Measurements from ENCODE around the gene ZFAND2B.

ZFAND2B gene

DNA sequence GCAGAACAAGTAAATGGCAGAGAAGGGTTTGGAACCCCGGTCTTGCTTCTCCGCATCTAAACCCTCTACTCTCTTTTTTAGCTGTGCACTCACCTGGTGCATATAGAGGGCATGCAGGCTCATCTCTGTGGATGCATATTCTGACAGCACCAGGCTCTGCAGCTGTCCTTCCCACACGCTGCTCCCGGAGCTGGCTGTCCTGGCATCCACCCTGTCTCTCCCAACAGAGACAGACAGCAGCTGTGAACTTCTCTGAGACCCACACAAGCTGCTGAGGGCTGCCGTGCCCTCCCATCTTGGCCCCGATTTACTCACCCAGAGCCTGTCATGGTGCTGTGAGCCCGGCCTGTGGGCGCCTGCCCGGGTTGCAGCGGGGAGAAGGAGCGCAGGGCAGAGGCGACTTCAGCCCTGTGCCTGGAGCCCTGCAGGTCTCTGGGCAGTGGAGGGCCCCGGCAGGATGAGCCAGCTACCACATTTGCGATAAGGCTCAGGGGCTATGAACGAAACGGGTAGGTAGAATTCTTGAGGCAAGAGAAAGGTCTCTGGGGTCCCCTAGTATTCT, 15.5 kb downstream of the ZFAND2B start:
- DNase-seq, result no peak

DNA sequence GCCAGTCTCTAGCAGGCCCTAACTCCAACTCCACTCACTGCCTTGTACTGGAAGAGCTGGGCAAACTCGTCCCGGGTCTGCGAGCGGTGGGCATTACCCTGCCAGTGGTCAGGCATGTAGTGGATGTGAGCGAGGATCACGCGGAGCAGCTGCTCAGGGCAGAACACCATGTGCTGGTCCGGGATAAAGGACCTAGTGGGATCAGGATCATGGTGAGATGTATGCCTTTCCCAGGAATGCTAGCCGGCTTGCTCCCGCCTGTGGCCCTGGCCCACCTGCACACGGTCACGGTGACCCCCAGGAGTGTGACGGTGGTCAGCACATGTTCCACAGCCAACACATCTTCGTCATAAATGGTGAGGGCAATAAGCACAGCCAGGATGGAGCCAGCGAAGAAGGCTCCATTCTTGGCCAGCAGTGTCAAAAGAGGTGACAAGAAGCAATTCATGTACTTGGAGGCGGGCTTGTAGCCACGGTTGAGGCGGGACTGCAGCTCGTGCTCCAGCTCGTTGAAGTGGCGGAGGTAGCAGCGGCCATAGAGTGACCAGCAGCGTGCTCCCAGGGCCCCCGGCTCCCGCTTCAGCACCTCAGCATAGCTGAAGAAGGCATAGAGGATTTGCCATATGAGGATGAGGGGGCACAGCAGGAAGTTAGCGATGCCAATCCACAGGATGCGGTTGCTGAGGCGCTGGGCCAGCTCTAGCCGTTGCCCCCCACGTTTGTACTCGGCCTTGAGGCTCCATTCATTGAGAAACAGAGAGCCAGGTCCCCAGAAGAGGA, 17.4 kb downstream of the ZFAND2B start:
- DNase-seq, result no peak

DNA sequence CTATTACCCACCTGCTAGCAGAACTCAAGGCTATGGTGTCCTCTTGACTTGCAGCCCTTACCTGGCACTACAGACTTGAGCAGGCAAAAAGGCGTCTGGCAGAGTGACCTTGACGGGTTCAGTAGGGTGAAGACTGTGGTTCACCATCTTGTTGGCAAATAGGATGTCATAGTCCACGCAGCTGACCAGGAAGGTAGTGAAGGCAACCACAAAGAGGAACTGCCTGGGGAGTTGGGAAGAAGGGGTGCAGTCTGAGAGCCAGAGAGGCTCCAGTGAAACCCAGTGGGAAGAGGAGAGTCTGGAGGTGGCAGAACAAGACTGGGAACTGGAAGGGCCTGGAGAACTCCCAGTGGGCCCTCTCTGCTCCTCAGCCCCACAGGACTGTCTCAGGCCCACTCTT, 18.8 kb downstream of the ZFAND2B start:
- no peak for DNase-seq

DNA sequence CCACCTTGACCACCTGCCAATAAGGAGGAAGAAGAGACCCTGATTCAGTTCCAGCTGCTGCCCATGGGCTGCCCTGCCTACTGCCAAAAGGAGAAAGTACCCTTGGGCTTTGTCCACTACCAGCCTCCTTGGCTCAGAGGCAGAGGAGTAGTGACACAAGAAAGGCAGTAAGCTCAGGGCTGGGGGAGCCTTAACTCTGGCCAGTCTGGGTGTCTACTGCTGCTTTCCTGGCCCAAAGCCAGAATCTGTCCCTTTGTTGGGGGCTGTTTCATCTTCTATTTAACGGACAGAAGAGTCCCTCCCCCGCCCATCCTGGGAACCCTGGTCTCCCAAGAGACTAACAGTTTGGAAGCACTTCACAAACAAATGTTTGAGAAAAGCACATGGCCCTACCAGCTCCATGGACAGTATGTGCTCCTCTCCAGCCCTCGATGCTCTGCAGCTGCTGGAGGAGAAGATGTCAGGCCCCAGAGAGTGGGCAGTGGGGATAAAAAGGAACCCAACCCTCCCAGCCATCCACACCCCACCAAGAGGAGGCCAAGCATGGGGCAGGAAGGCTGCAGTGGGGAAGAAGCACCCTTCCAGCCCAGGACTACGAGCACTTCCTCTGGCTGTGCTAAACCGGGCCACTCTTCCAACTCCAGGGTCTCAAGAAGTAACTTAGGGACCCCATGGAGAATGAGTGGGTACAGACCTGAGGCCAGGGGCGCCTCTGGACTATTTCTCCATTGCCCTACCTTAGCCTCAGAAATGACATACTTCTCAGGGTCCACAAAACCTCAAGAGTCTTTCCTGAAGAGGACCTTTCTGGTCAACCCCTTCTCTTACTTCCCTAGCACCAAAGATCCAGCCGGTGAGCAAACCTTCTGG, 21.7 kb downstream of the ZFAND2B start:
- DNase-seq, result no peak

DNA sequence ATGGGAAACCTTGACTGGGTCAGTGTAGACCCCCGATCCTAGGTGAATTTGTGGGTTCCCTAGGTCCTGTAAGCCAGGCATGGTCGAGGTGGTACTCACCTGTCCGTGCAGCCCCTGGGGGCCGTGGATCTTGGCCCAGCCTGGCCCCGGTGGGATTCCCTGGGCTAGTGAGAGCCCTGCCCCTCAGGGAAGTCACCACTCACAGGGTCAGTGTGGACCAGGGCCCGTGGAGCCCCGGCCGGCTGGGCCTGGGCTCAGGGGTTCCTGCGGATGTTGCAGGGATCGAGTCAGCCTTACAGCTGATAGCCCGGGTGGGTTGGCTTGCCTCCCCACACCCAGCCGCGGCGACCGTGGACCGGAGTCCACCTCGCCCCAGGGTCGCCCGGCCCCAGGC, 22.3 kb downstream of the ZFAND2B start:
- no peak for DNase-seq

DNA sequence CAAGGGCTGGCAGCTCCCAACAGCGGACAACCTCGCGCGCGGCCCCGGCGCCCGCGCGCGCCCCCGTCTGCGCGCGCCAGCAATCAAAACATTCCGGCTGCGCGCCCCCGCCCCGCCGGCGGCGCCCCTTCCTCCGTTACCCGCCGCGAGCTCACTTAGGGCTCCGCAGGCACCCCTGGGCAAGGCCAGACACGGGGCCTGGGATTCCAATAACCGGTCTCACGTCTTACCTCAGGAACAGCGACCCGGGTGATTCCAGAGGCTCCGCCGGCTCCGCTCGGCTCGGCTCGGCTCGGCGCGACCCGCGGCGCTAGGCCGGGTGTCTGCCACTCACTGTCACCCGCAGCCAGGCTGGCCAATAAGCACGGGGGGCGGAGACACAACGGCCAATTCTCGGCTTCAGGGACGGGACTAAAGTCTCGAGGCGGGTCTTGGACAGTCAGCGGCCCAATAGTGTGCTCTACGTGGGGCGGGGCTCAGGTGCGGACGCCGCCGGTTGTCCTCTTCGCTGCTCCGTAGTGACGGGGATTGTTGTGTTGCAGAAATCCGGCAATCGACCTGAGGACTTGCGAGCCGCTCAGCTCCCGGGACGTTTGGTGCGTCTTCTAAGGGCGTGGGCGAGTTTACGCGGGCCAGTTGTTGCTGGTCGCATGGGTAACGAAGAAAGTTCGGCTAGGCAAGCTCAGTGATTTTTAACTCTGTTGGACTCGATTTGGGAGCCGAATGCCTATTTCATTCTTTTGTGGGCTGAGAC, 22.9 kb downstream of the ZFAND2B start, which contains the start of the genes ANKZF1 and ATG9A:
Gene ANKZF1 (plus strand): TSS at position 502 of the 754 bp plus-strand sequence. CDS start 452 bp downstream, outside the sequence.
Gene ATG9A (minus strand): TSS at position 332 of the 754 bp plus-strand sequence. CDS start 1,612 bp downstream, outside the sequence.
- peak; percentile 98 for DNase-seq

DNA sequence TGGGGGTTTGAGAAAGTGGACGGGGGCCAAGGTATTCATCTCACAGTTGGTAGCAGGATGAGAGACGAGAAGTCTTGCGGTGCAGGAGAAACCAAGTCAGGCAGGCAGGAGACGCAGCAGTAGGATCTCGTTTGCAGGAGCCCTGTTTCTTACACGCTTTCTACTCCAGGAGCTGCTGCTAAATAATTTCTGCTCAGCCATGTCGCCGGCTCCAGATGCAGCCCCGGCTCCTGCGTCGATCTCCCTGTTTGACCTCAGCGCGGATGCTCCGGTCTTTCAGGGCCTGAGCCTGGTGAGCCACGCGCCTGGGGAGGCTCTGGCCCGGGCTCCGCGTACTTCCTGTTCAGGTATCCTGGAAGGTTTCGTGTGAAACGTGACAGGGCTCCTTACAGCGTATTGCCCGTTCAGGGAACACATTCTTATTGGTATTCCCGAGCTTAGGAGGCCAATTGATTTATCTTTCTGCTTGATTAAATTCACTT, 23.5 kb downstream of the ZFAND2B start:
- peak; percentile 16 for DNase-seq

DNA sequence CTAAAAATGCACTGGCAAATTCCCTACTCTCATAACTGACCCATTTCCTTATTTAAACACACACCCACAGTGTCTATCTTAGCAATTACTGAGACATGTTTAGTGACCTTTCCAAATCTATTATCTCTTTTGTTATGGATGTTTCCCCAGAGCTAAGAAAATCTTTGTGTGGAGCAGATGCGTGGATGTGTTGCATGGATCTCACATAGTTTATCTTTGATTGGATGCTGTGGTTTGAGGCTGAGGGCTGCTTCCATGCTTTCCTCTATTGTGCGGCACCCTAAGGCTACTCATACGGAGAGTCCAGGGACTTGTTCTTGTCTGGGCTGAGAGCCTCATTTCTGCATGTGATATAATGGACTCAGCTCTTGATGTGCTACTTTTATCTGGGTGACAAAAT, 27.7 kb downstream of the ZFAND2B start:
- DNase-seq, result no peak

DNA sequence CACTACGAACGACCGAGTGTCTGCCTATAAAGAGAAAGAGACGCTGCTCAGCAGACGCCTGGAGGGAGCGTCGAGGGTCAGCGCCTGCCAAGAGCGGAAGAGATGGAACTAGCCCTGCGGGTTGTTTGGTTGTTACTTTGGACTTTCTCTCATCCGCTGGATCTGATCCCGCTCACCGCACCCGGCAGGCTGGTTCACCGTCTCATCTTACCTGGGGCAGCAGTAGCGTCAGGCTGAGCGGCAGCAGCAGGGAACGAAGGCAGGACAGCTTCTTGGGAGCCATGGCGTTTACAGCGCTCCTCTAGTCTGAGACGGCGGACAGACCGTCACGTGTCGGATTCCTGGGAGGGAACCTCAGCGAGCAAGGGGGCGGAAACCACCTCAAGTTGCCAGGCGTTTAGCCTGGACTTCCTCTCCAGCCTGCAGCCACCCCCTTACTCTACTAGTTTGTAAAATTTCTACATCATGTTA, 36.7 kb downstream of the ZFAND2B start:
- DNase-seq, result no peak

DNA sequence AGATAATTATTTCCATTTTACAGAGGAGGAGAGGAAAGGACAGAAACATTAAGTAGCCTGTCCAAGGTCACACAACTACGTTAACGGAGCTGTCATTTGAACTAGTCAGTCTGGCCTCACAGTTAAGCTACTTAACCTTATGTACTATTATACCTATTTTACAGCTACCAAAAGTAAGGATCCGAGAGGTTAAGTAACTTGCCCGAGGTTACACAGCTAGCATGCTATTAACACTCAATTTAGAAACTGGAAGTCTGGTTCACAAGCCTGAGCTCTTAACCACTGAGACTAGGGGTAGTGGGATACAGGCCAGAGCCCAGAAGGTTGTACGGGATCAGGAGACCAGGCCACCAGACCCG, 38.2 kb downstream of the ZFAND2B start:
- DNase-seq, result no peak

DNA sequence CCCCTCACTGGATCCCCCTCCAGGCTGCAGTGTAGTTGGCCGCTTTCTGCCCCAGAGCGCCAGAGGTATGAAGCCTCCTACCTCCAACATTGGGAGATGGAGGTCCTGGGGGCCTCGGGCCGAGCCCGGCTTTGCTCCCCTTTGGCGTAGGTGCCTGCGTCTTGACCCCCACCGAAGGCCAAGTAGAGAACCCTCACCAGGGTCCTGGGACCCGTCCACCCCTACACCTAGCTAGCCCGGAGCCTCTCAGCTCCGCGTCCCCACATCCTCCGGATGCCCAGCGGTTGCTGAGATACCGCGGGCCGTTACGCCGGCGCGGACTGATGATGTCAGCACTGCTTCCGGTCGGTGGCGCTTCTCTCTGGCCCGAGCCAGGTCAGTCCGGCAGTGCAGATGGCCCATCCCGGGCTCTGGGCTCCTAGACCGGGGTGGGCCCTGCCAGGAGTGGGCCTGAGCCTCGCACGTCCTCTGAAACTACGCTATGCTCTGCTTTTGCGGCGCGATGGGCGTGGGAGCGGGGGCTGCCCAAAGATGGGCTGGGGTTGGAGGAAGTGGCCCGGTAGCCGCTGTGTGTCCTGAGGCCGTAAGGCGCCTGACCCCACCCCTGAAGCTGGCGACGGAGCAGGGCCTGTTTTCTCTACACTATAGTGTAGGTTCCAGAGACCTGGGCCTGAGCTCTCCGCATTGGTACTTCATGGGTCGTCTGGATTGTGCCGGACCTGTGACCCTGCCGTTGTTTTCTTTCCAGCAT, 38.7 kb downstream of the ZFAND2B start, which contains the start of the genes GLB1L and STK16:
Gene GLB1L (minus strand): TSS at position 297 of the 751 bp plus-strand sequence. CDS start 1,871 bp downstream, outside the sequence.
Gene STK16 (plus strand): TSS at position 332 of the 751 bp plus-strand sequence. CDS start 521 bp downstream, outside the sequence.
- DNase-seq, result peak; percentile 86

DNA sequence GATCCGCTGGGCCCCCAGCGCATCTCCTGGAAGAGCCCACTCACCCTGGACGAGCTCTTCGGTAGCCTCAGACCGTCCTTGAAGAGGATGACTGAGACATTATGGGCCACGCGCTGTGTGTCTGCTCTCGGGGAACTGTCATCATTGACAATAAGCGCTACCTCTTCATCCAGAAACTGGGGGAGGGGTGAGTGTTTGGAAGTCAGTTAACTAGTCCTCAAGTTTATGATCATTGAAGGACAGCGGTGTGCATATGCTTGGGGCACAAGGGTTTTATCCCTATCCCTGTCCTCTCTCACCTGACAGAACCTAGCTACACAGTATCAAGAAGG, 39.3 kb downstream of the ZFAND2B start:
- no peak for DNase-seq

DNA sequence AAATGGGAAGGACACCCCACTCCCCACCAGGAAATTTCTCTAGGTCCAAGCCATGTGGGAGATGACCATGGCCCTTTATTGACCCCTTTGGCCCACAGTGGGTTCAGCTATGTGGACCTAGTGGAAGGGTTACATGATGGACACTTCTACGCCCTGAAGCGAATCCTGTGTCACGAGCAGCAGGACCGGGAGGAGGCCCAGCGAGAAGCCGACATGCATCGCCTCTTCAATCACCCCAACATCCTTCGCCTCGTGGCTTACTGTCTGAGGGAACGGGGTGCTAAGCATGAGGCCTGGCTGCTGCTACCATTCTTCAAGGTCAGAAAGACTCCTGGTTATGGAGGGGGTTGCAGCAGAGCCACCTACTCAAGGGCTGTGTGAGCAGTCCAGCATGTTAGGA, 40.0 kb downstream of the ZFAND2B start:
- DNase-seq, result no peak

DNA sequence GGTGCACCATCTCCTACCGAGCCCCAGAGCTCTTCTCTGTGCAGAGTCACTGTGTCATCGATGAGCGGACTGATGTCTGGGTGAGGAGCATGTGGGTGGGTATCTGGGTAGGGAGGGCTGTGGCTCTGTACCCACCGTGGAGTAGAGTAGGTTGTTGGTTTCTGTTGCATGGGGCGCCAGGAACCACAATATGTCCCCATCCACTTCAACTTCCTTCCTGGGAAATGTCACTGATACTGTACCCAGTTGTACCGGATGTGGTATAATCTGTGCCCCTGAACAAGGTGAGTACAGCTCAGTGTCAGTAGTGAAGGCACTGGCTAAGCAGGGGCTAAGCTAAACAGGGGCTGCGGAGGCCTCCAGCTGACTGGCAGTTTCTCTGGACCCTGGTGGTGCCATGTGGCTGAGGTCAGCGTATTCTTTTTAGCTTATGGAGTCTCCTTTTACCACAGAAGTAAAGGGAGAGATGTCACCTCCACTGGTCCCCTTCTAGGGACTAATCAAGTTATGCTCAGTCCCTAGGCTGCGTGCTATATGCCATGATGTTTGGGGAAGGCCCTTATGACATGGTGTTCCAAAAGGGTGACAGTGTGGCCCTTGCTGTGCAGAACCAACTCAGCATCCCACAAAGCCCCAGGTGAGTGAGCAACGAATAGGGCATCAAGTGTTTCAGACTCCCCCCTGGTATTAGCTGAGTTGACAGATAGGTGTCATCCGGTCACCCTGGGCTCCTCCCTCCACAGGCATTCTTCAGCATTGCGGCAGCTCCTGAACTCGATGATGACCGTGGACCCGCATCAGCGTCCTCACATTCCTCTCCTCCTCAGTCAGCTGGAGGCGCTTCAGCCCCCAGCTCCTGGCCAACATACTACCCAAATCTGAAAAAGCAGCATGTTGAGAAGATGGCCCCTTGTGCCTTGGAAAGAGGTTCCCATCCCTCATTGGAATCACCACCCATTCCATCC, 41.4 kb downstream of the ZFAND2B start:
- no peak for DNase-seq

DNA sequence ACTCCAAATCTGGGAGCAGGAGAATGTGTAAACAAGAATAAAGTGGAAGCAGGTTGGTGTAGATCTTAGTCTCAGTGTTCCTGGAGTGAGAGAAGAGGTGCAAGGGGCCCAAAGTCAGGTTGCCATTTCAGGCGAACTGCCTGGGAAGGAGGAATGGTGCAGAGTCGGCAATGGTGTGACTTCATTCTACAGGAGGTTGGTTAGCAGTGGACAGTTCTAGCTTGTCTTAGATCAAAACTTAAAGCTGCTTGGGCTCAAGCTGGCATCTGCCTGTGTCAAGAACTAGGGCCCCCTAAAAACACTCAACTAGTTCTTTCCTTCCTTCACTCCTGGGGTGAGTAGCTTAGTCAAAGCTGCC, 42.2 kb downstream of the ZFAND2B start:
- no peak for DNase-seq

DNA sequence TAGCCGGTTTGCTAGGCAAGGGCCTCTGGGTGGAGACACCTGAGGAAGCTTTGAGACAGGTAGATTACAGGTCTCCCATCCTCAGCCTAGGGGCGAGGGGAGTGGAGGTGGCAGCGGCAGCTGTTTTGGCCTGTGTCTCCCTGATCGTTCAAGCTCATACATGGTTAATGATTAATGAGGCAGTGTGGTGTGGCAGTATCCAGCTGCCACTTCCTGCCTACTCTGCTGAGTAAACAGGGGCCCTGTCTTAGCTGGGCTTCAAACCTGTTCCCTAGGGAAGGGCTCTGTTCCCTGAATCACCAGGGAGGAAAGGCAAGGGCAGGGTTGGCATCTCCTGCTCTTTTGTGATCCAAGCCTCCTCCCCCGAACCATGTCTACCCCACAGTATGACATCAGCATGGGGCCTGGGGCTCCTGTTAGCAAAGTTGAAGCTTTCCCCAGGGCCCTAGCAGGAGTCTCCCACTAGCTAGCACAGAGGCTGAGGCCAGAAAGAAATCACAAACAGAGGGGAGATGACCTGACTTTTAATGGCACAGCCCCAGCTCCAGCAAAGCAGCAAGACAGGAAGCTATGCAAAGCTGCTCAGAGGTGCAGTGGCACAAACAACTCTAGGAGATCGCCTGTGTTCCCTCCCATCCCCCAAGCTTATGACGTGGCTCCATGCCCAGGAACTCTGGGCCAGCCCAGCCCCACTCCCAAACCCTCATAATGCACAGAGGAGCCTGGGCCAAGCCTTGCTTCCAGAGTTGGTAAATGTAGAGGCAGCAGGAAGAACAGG, 42.8 kb downstream of the ZFAND2B start:
- peak; percentile 84 for DNase-seq

DNA sequence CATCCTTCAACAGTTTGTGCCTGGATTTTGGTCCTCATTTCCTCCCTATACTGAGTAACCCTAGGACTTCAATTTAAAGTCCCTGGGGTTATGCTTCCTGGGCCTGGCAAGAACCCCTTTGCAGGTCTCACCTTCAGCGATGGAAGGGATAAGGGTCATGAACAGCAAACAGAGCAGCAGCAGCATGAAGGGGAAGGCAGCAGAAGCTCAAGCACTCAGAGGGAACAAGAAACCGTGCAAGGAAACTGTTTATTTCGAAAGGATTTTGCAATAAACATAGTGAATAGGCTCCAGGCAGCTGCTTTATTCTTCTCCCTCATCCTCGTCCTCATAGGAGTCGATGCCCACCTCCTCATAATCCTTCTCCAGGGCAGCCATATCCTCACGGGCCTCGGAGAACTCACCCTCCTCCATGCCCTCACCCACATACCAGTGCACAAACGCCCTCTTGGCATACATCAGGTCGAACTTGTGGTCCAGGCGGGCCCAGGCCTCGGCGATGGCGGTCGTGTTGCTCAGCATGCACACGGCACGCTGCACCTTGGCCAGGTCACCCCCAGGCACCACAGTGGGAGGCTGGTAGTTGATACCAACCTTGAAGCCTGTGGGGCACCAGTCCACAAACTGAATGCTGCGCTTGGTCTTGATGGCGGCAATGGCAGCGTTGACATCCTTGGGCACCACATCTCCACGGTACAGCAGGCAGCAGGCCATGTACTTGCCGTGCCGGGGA, 43.6 kb downstream of the ZFAND2B start:
- no peak for DNase-seq

DNA sequence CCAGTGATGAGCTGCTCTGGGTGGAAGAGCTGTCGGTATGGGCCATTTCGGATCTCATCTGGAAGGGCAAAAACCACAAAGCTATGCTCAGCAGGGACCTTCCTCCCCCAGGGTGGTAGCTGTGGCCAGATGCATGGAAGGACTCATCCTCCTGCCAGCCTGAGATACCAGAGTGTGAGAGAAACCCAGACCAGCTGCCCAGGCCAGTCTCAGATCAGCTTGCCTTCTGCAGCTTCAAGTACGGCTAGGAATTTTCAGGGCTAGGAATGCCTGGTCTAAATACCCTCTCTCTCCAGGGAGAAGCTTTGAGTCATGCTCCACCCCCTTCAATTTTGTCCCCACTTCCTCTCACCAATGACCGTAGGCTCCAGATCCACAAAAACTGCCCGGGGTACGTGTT, 45.1 kb downstream of the ZFAND2B start:
- no peak for DNase-seq

DNA sequence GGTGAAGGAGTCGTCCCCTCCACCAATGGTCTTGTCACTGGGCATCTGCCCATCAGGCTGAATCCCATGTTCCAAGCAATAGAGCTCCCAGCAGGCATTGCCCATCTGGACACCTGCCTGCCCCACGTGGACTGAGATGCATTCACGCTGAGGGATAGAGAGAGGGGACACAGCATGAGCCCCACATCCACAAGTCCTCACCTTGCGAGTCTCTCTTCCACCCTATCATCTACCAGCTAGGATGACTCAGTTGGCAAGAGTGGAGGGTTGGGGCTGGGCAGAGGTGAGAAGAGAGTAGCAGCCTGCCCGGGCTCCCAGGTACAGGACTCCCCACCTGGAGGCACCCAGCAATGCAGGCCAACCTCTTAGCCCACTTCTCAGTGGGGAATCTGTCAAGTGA, 45.5 kb downstream of the ZFAND2B start:
- peak; percentile 76 for DNase-seq
